ENCODE data around the gene CLDN8.

CLDN8 gene

GRCh38 chr21:30251781-30252180 is 35.9 kb upstream of the CLDN8 start:
- Histone ChIP-seq H2BK15ac (ENCODE audit: low read length) (no peak overlapping the region), H3K4me1 (ENCODE audit: control insufficient read depth in 2 of 2, insufficient read depth in 1 of 2, low read depth in 1 of 2, low read length in 2 of 2) (no peaks in the 10 kb centered on the region), H3K9ac (ENCODE audit: low read depth, low read length, poor library complexity) (no peak overlapping the region), H2BK5ac (ENCODE audit: low read length) (no peak overlapping the region), H3K9me3 (replicated peaks in 1 of 2; ENCODE audit: control insufficient read depth in 2 of 2, insufficient read depth in 1 of 2, low read depth in 1 of 2, low read length in 2 of 2) (no peaks in the 10 kb centered on the region), H3K23ac (ENCODE audit: low read depth, low read length, poor library complexity) (no peak overlapping the region), H3K4me2 (ENCODE audit: insufficient read depth, low read length, poor library complexity, severe bottlenecking) (no peak overlapping the region), H2BK12ac (ENCODE audit: low read length) (no peak overlapping the region), H4K91ac (ENCODE audit: low read depth, low read length, poor library complexity) (no peak overlapping the region), H4K8ac (ENCODE audit: low read depth, low read length) (no peak overlapping the region), H3K4ac (ENCODE audit: low read length) (no peak overlapping the region), H3K27ac (replicated peaks; ENCODE audit: low read length) (no peak overlapping the region), H3K4me3 (ENCODE audit: low read length in 2 of 2) (no peak overlapping the region), H2BK120ac (ENCODE audit: low read depth, low read length) (no peak overlapping the region), H3K14ac (ENCODE audit: low read length) (no peak overlapping the region), H2AFZ (ENCODE audit: low read length) (no peak overlapping the region), H3K27me3 (ENCODE audit: control insufficient read depth in 3 of 3, insufficient read depth in 3 of 3, low read depth in 1 of 3, low read length in 3 of 3) (no peaks in the 10 kb centered on the region), H3K18ac (ENCODE audit: low read length) (no peak overlapping the region), H3K36me3 (replicated peaks in 1 of 2; ENCODE audit: control insufficient read depth in 2 of 2, insufficient read depth in 2 of 2, low read length in 2 of 2) (no peaks in the 10 kb centered on the region), H2AK5ac (ENCODE audit: low read depth, low read length) (no peak overlapping the region), H3K79me1 (ENCODE audit: low read depth, low read length) (no peaks in the 10 kb centered on the region)
- DNase-seq (ENCODE audit: low spot score): no peak
- no CpG with 5 or more reads among the region's 1 CpG for WGBS, 2 donors (ENCODE audit: extremely low coverage in 2 of 2, insufficient read length in 2 of 2, insufficient replicate concordance in 1 of 2)

GRCh38 chr21:30249936-30250335 is 34.0 kb upstream of the CLDN8 start:
- no peak overlapping the region for H2BK12ac ChIP-seq (ENCODE audit: low read length)
- H2BK120ac ChIP-seq (ENCODE audit: low read depth, low read length): no peak overlapping the region
- H4K91ac ChIP-seq (ENCODE audit: low read depth, low read length, poor library complexity): no peak overlapping the region
- WGBS, 2 donors (ENCODE audit: extremely low coverage in 2 of 2, insufficient read length in 2 of 2, insufficient replicate concordance in 1 of 2): no CpG with 5 or more reads among the region's 3 CpGs
- no peak for DNase-seq (ENCODE audit: low spot score)
- H3K27ac ChIP-seq (replicated peaks; ENCODE audit: low read length): no peak overlapping the region
- no peaks in the 10 kb centered on the region for H3K79me1 ChIP-seq (ENCODE audit: low read depth, low read length)
- H3K9ac ChIP-seq (ENCODE audit: low read depth, low read length, poor library complexity): no peak overlapping the region
- H2AFZ ChIP-seq (ENCODE audit: low read length): no peak overlapping the region
- no peak overlapping the region for H4K8ac ChIP-seq (ENCODE audit: low read depth, low read length)
- H2AK5ac ChIP-seq (ENCODE audit: low read depth, low read length): no peak overlapping the region
- no peak overlapping the region for H2BK15ac ChIP-seq (ENCODE audit: low read length)
- H3K4me1 ChIP-seq (ENCODE audit: control insufficient read depth in 2 of 2, insufficient read depth in 1 of 2, low read depth in 1 of 2, low read length in 2 of 2): no peaks in the 10 kb centered on the region
- no peak overlapping the region for H3K4ac ChIP-seq (ENCODE audit: low read length)
- no peaks in the 10 kb centered on the region for H3K27me3 ChIP-seq (ENCODE audit: control insufficient read depth in 3 of 3, insufficient read depth in 3 of 3, low read depth in 1 of 3, low read length in 3 of 3)
- no peaks in the 10 kb centered on the region for H3K9me3 ChIP-seq (replicated peaks in 1 of 2; ENCODE audit: control insufficient read depth in 2 of 2, insufficient read depth in 1 of 2, low read depth in 1 of 2, low read length in 2 of 2)
- H3K23ac ChIP-seq (ENCODE audit: low read depth, low read length, poor library complexity): no peak overlapping the region
- H3K18ac ChIP-seq (ENCODE audit: low read length): no peak overlapping the region
- no peak overlapping the region for H3K4me2 ChIP-seq (ENCODE audit: insufficient read depth, low read length, poor library complexity, severe bottlenecking)
- no peak overlapping the region for H3K4me3 ChIP-seq (ENCODE audit: low read length in 2 of 2)
- H3K36me3 ChIP-seq (replicated peaks in 1 of 2; ENCODE audit: control insufficient read depth in 2 of 2, insufficient read depth in 2 of 2, low read length in 2 of 2): no peaks in the 10 kb centered on the region
- H2BK5ac ChIP-seq (ENCODE audit: low read length): no peak overlapping the region
- H3K14ac ChIP-seq (ENCODE audit: low read length): no peak overlapping the region

DNA sequence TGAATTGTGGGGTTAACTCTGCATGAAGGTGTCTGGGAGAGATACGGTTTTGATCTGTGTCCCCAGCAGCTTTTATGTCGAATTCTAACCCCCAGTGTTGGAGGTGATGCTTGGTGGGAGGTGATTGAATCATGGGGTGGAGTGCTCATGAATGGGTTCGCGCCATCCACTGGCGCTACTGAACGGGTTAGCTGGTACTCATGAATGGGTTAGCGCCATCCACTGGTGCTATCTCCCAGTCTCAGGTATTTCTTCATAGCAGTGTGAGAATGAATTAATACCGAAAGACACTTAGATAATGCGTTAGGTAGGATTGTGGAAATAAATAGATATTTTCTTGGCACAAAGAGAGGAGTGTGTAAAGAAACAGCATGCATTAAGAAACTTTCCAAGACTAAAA is 32.9 kb upstream of the CLDN8 start:
- Histone ChIP-seq H2AFZ (ENCODE audit: low read length) (no peak overlapping the region), H3K79me1 (ENCODE audit: low read depth, low read length) (no peaks in the 10 kb centered on the region), H2AK5ac (ENCODE audit: low read depth, low read length) (no peak overlapping the region), H3K4me1 (ENCODE audit: control insufficient read depth in 2 of 2, insufficient read depth in 1 of 2, low read depth in 1 of 2, low read length in 2 of 2) (no peaks in the 10 kb centered on the region), H3K27me3 (ENCODE audit: control insufficient read depth in 3 of 3, insufficient read depth in 3 of 3, low read depth in 1 of 3, low read length in 3 of 3) (no peaks in the 10 kb centered on the region), H3K4me2 (ENCODE audit: insufficient read depth, low read length, poor library complexity, severe bottlenecking) (no peak overlapping the region), H3K4me3 (ENCODE audit: low read length in 2 of 2) (peak overlapping the region in 1 of 2 donors; percentile 29), H2BK120ac (ENCODE audit: low read depth, low read length) (no peak overlapping the region), H3K4ac (ENCODE audit: low read length) (no peak overlapping the region), H2BK5ac (ENCODE audit: low read length) (no peak overlapping the region), H4K8ac (ENCODE audit: low read depth, low read length) (no peak overlapping the region), H3K23ac (ENCODE audit: low read depth, low read length, poor library complexity) (no peak overlapping the region), H3K9me3 (replicated peaks in 1 of 2; ENCODE audit: control insufficient read depth in 2 of 2, insufficient read depth in 1 of 2, low read depth in 1 of 2, low read length in 2 of 2) (no peaks in the 10 kb centered on the region), H3K9ac (ENCODE audit: low read depth, low read length, poor library complexity) (no peak overlapping the region), H2BK12ac (ENCODE audit: low read length) (no peak overlapping the region), H3K18ac (ENCODE audit: low read length) (no peak overlapping the region), H3K27ac (replicated peaks; ENCODE audit: low read length) (no peak overlapping the region), H2BK15ac (ENCODE audit: low read length) (no peak overlapping the region), H3K14ac (ENCODE audit: low read length) (no peak overlapping the region), H3K36me3 (replicated peaks in 1 of 2; ENCODE audit: control insufficient read depth in 2 of 2, insufficient read depth in 2 of 2, low read length in 2 of 2) (no peaks in the 10 kb centered on the region), H4K91ac (ENCODE audit: low read depth, low read length, poor library complexity) (no peak overlapping the region)
- no peak for DNase-seq (ENCODE audit: low spot score)
- no CpG with 5 or more reads among the region's 9 CpGs for WGBS, 2 donors (ENCODE audit: extremely low coverage in 2 of 2, insufficient read length in 2 of 2, insufficient replicate concordance in 1 of 2)

DNA sequence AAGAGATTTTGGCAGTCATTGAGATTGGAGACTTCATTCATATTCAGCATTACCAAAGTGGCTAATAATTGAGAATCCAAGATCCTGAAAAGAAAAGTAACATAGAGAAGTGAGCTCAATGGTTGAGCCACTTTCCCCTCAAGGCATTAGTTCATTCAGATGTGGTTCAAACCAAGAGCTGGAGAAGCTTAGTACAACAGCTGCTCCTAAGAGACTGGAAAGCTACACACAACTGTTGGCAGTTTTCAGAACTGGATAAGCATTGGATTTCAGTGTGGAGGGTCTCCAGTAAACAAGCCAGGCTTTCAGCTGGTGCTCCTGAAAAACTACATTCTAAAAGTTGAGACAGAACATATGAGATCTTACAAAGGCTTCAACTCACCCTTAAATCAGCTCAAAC is 29.2 kb upstream of the CLDN8 start:
- Histone ChIP-seq H2BK120ac (ENCODE audit: low read depth, low read length) (no peak overlapping the region), H4K91ac (ENCODE audit: low read depth, low read length, poor library complexity) (no peak overlapping the region), H3K79me1 (ENCODE audit: low read depth, low read length) (no peaks in the 10 kb centered on the region), H2BK15ac (ENCODE audit: low read length) (no peak overlapping the region), H3K9ac (ENCODE audit: low read depth, low read length, poor library complexity) (no peak overlapping the region), H3K4ac (ENCODE audit: low read length) (no peak overlapping the region), H4K8ac (ENCODE audit: low read depth, low read length) (no peak overlapping the region), H3K27ac (replicated peaks; ENCODE audit: low read length) (no peak overlapping the region), H3K14ac (ENCODE audit: low read length) (no peak overlapping the region), H3K36me3 (replicated peaks in 1 of 2; ENCODE audit: control insufficient read depth in 2 of 2, insufficient read depth in 2 of 2, low read length in 2 of 2) (no peaks in the 10 kb centered on the region), H3K4me2 (ENCODE audit: insufficient read depth, low read length, poor library complexity, severe bottlenecking) (no peak overlapping the region), H3K4me3 (ENCODE audit: low read length in 2 of 2) (no peak overlapping the region), H3K9me3 (replicated peaks in 1 of 2; ENCODE audit: control insufficient read depth in 2 of 2, insufficient read depth in 1 of 2, low read depth in 1 of 2, low read length in 2 of 2) (no peaks in the 10 kb centered on the region), H2AK5ac (ENCODE audit: low read depth, low read length) (no peak overlapping the region), H3K23ac (ENCODE audit: low read depth, low read length, poor library complexity) (no peak overlapping the region), H3K4me1 (ENCODE audit: control insufficient read depth in 2 of 2, insufficient read depth in 1 of 2, low read depth in 1 of 2, low read length in 2 of 2) (no peaks in the 10 kb centered on the region), H3K27me3 (ENCODE audit: control insufficient read depth in 3 of 3, insufficient read depth in 3 of 3, low read depth in 1 of 3, low read length in 3 of 3) (no peaks in the 10 kb centered on the region), H2BK5ac (ENCODE audit: low read length) (no peak overlapping the region), H3K18ac (ENCODE audit: low read length) (no peak overlapping the region), H2BK12ac (ENCODE audit: low read length) (no peak overlapping the region), H2AFZ (ENCODE audit: low read length) (no peak overlapping the region)
- DNase-seq (ENCODE audit: low spot score): no peak

Data from neuronal stem cell (in vitro differentiated cells).